K562 (cell line): Measurements from ENCODE around the gene ARHGEF7. TPM values are rescaled to one million over a fixed set of nuclear protein-coding genes. Genes with fewer than 3 reads are reported as not detected.

Experiments
- ATAC-seq: fragments of 200-7000 bp; cut with Tn5 transposase; 3 replicates; pipeline ENCODE4 v1.9.1; 2020; ENCODE audit warnings: moderate library complexity
- BruUV-seq: library from RNA; stranded (reverse); fragments of 400-500 nt; replicated peaks from 2 replicates; lab custom pipeline; 2021; lab: Mats Ljungman, UMichigan
- CTCF ChIA-PET: fragments of 300-600 bp; formaldehyde crosslinking; extraction: SDS; loops from one replicate; lab custom pipeline; 2021; ENCODE audit warnings: low intra/inter-chr PET ratio; lab: Yijun Ruan, JAX
- POLR2A ChIA-PET: fragments of 300-600, 350-650 bp; sonication (Branson Sonifier 250); formaldehyde crosslinking; extraction: SDS; loops from one replicate; lab custom pipeline; 2021; ENCODE audit warnings: antibody characterized with exemption, inconsistent platforms; lab: Yijun Ruan, JAX
- DNase-seq, 4 experiments: peaks; one replicate each; pipeline versions ENCODE4 v3.0.0 to v3.0.0-alpha.2; 2011 to 2018; ENCODE audit warnings: low spot score in 3 of 4, mixed read lengths in 3 of 4; ENCODE audit errors: extremely low read depth in 1 of 4
- FAIRE-seq: peaks from 2 replicates; lab custom pipeline; 2011; peaks lifted over from hg19 to GRCh38; lab: Jason Lieb, UNC
- H2AFZ ChIP-seq: 2 replicates; pipeline ENCODE4 v1.6.0; 2011; ENCODE audit warnings: low read depth, low read length, control low read depth, inconsistent platforms
- H3K27ac ChIP-seq: fragments of 200-600 bp; 3 replicates; pipeline ENCODE4 v1.8.0; 2011; ENCODE audit warnings: low read depth, mild to moderate bottlenecking, control low read depth, inconsistent platforms, low read length, moderate library complexity, mixed read lengths; ENCODE audit errors: extremely low read depth
- H3K27me3 ChIP-seq, 2 experiments: fragments of 300-600 bp in 1 of 2; 2 replicates in 1 of 2; 3 replicates in 1 of 2; pipeline versions ENCODE4 v1.6.0 to v1.8.0; 2011; ENCODE audit warnings: inconsistent platforms in 2 of 2, low read length in 2 of 2, mild to moderate bottlenecking in 1 of 2, mixed read lengths in 1 of 2, moderate library complexity in 1 of 2; ENCODE audit not compliant: control insufficient read depth in 2 of 2, insufficient read depth in 2 of 2
- H3K36me3 ChIP-seq: fragments of 300-600 bp; 3 replicates; pipeline ENCODE4 v1.8.0; 2011; ENCODE audit warnings: mild to moderate bottlenecking, low read length, inconsistent platforms; ENCODE audit not compliant: control insufficient read depth, insufficient read depth
- H3K4me1 ChIP-seq, 2 experiments: fragments of 200-600 bp in 1 of 2; replicated peaks in 1 of 2; 2 replicates in 1 of 2; 3 replicates in 1 of 2; pipeline versions ENCODE4 v1.5.1 to v1.8.0; 2011; ENCODE audit warnings: inconsistent platforms in 2 of 2, low read length in 2 of 2, mild to moderate bottlenecking in 1 of 2, mixed read lengths in 1 of 2, moderate library complexity in 1 of 2; ENCODE audit not compliant: control insufficient read depth in 2 of 2, insufficient read depth in 2 of 2
- H3K4me2 ChIP-seq: 2 replicates; pipeline ENCODE4 v1.6.1; 2011; ENCODE audit warnings: low read length, control low read depth, inconsistent platforms, mixed read lengths; ENCODE audit not compliant: insufficient read depth
- H3K4me3 ChIP-seq: fragments of 200-600 bp; sonication (generic), shearing (Covaris generic); 2 replicates; pipeline ENCODE4 v1.5.1; 2016; ENCODE audit warnings: control low read depth, inconsistent platforms
- H3K79me2 ChIP-seq: fragments of 200-600 bp; 3 replicates; pipeline ENCODE4 v1.8.0; 2011; ENCODE audit warnings: low read length, inconsistent platforms; ENCODE audit not compliant: control insufficient read depth, insufficient read depth
- H3K9ac ChIP-seq, 2 experiments: 2 replicates each; pipeline versions ENCODE4 v1.6.0 to v1.6.1; 2011; ENCODE audit warnings: low read depth in 2 of 2, low read length in 2 of 2, control low read depth in 1 of 2, inconsistent platforms in 1 of 2, mild to moderate bottlenecking in 1 of 2, mixed read lengths in 1 of 2; ENCODE audit not compliant: insufficient read depth in 1 of 2
- H3K9me1 ChIP-seq: one replicate; pipeline ENCODE4 v1.6.0; 2011; ENCODE audit warnings: inconsistent platforms, mild to moderate bottlenecking, low read length, moderate library complexity; ENCODE audit not compliant: control insufficient read depth, insufficient read depth
- H3K9me3 ChIP-seq: replicated peaks from 2 replicates; pipeline ENCODE4 v1.5.1; 2011; ENCODE audit warnings: low read depth, low read length, inconsistent platforms; ENCODE audit not compliant: control insufficient read depth, insufficient read depth
- H4K20me1 ChIP-seq: replicated peaks from 2 replicates; pipeline ENCODE4 v1.6.1; 2011; ENCODE audit warnings: low read length, inconsistent platforms, mixed read lengths; ENCODE audit not compliant: control insufficient read depth, insufficient read depth
- ATF1 ChIP-seq, 2 experiments: fragments of 450-650 bp in 1 of 2; IDR thresholded peaks; 2 replicates each; pipeline ENCODE4 v1.6.1; 2016; ENCODE audit warnings: missing compliant biosample characterization in 1 of 2, missing genetic modification characterization in 1 of 2
- BMI1 ChIP-seq: fragments of 150-350 bp; IDR thresholded peaks from 2 replicates; pipeline ENCODE4 v1.6.1; 2014; ENCODE audit warnings: low read length
- CHD2 ChIP-seq: IDR thresholded peaks from 2 replicates; pipeline ENCODE4 v1.6.1; 2011; ENCODE audit warnings: low read depth, low read length
- ETV6 ChIP-seq, 3 experiments: fragments of 150-350 bp in 1 of 3; sonication (generic) in 1 of 3; formaldehyde crosslinking in 1 of 3; IDR thresholded peaks; 2 replicates each; pipeline versions ENCODE4 v1.6.1 to v1.8.0; 2014 to 2022; ENCODE audit warnings: borderline replicate concordance in 2 of 3, low read depth in 2 of 3, antibody characterized with exemption in 1 of 3, low read length in 1 of 3, mild to moderate bottlenecking in 1 of 3, missing genetic modification reagents in 1 of 3
- FOXK1 ChIP-seq: sonication (generic); formaldehyde crosslinking; IDR thresholded peaks from 2 replicates; pipeline ENCODE4 v1.8.0; 2022; ENCODE audit warnings: missing genetic modification reagents, mild to moderate bottlenecking, borderline replicate concordance
- FUS ChIP-seq: fragments of 200-400 bp; formaldehyde crosslinking; optimal IDR thresholded peaks from 2 replicates; pipeline ENCODE3; 2017; ENCODE audit warnings: low read depth, low read length
- MCM3 ChIP-seq: fragments of 450-650 bp; IDR thresholded peaks from 2 replicates; pipeline ENCODE4 v1.6.1; 2016
- PHB ChIP-seq: fragments of 250-450 bp; sonication (Bioruptor Pico); IDR thresholded peaks from 2 replicates; pipeline ENCODE4 v1.5.0; 2021
- POU5F1 ChIP-seq: fragments of 150-350 bp; IDR thresholded peaks from 2 replicates; pipeline ENCODE4 v1.6.1; 2014; ENCODE audit warnings: borderline replicate concordance, low read length, low read depth, mild to moderate bottlenecking; ENCODE audit not compliant: partially characterized antibody
- STAT5B ChIP-seq: fragments of 250-450 bp; sonication (Bioruptor Pico); IDR thresholded peaks from 2 replicates; pipeline ENCODE4 v1.8.0; 2021; ENCODE audit warnings: mild to moderate bottlenecking, inconsistent platforms
- WGBS: fragments of 100-300 bp; shearing (Covaris generic); methylation state at CpG from one replicate; pipeline ENCODE4 v1.1.6; 2016; ENCODE audit warnings: low coverage, mixed read lengths; ENCODE audit not compliant: insufficient coverage; ENCODE audit errors: missing lambda C conversion rate; 5-methylcytosine and 5-hydroxymethylcytosine counted together
- in situ Hi-C: fragments of 300-500 bp; cut with MboI; formaldehyde crosslinking; loops from 4 replicates; pipeline ENCODE4 v1.15.0; 2018; ENCODE audit warnings: inconsistent platforms, mixed read lengths
- intact Hi-C: fragments of 100-400 bp; cut with micrococcal nuclease; formaldehyde crosslinking; loops from 2 replicates; pipeline ENCODE4 v1.14.2; 2022
- polyA plus RNA-seq, 8 experiments: library from polyadenylated mRNA; depleted of rRNA in 4 of 8; stranded (reverse) in 5 of 8; unstranded in 3 of 8; fragments of >200 nt; fragmentation: Nextera tagmentation in 2 of 8; fragmentation: Illumina TruSeq in 1 of 8; extraction: Ambion mirVana in 2 of 8; extraction: Trizol in 1 of 8; gene quantifications; 2 replicates each; pipeline versions ENCODE4 v1.2.1 to v1.2.3, GENCODE V29; 2011 to 2014; ENCODE audit warnings: inconsistent platforms in 1 of 8, missing spikeins in 1 of 8
- total RNA-seq, 7 experiments: library from RNA; depleted of rRNA in 6 of 7; stranded (reverse); fragments of >200 nt in 6 of 7; fragmentation: Illumina TruSeq in 2 of 7; extraction: Trizol in 2 of 7; gene quantifications; 2 replicates each; pipeline versions ENCODE4 v1.2.1 to v1.2.3, GENCODE V29; 2011 to 2021; ENCODE audit warnings: low replicate concordance in 1 of 7
- TF ChIP-seq, protein P1 (sequence below): sonication (generic); formaldehyde crosslinking; IDR thresholded peaks from 2 replicates; pipeline ENCODE4 v1.8.0; 2022; ENCODE audit warnings: mild to moderate bottlenecking, missing genetic modification reagents
- TF ChIP-seq, protein P2 (sequence below): sonication (generic); formaldehyde crosslinking; IDR thresholded peaks from 2 replicates; pipeline ENCODE4 v1.8.1; 2022; ENCODE audit warnings: missing genetic modification reagents
- TF ChIP-seq, protein P3 (sequence below): fragments of 250-450 bp; sonication (Bioruptor Pico); IDR thresholded peaks from 2 replicates; pipeline ENCODE4 v1.5.0; 2021; ENCODE audit warnings: mild to moderate bottlenecking, borderline replicate concordance
- TF ChIP-seq, protein P4 (sequence below): fragments of 450-650 bp; conservative IDR thresholded peaks from 2 replicates; pipeline ENCODE4 v1.6.1; 2016; ENCODE audit warnings: missing genetic modification characterization, low read depth, mild to moderate bottlenecking, missing compliant biosample characterization, moderate library complexity

Gene ARHGEF7
- total and polyA plus RNA-seq, 9 of the 15 experiments (the other 6 are each of a cell fraction or from before 2014, with no cell fraction given), result 2.1 to 26.8 (median 17.5) TPM

DNA sequence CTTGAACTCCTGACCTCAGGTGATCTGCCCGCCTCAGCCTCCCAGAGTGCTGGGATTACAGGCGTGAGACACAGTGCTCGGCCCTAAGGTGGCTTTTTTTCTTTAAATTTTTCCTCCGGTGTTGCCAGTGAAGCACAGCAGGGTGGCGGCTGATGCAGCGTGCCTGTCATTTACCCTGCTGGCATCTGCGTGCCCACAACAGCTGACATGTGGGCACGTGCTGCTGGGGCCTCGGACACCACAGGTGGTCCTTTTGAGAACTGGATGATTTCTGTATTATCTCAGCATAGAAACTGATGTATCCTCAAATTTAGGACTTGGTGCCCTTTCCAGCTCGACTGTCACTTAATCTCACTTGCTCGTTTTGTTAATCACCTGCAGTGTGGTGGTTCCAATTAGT, 174.1 kb downstream of the ARHGEF7 start (continued):
- TF ChIP-seq ETV6 (IDR thresholded peaks at IDR 0.05; ENCODE audit: borderline replicate concordance in 1 of 2, low read depth in 2 of 2, low read length in 1 of 2) (no peak), ETV6 (CRISPR knock-in tag; IDR thresholded peaks at IDR 0.05; ENCODE audit: borderline replicate concordance) (no peak), MCM3 (no peak), POU5F1 (no peak)

DNA sequence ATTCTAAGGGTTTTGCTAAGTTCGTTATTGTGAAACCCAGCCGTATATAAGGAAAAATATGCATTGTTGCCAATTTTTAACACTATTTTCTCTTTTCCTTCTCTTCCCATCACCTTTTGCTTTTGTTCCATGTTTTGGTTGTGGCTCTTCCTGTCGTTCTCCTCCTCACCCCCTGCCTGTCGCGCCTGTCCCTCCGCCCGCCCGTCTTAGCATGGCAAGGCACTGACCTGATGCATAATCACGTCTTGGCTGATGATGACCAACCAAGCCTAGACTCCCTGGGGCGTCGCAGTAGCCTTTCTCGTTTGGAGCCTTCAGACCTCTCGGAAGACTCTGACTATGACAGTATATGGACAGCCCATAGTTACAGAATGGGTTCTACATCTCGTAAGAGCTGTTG, 176.8 kb downstream of the ARHGEF7 start:
- ChIA-PET POLR2A (no interaction called here), CTCF (no interaction called here)
- Histone ChIP-seq H3K9ac (no peak overlapping the region), H3K36me3 (peaks cover 23% of the 10 kb centered on the region; the same call in 2 of the 3 replicates), H3K4me3 (no peak overlapping the region), H3K27ac (no peak overlapping the region), H2AFZ (no peak overlapping the region), H4K20me1 (no peaks in the 10 kb centered on the region; the same call in 1 of the 2 replicates), H3K9me1 (no peaks in the 10 kb centered on the region), H3K4me1 (no peaks in the 10 kb centered on the region; a peak in 1 of 5 replicates), H3K79me2 (no peaks in the 10 kb centered on the region), H3K9me3 (no peaks in the 10 kb centered on the region), H3K27me3 (no peaks in the 10 kb centered on the region), H3K4me2 (no peak overlapping the region)
- in situ Hi-C loops (no loop called here), intact Hi-C loops (no loop called here)
- WGBS, result 86% methylated on average over 9 of the region's 14 CpGs
- DNase-seq (no peak), ATAC-seq (no peak), FAIRE-seq (no peak)
- no TSS peak for BruUV-seq
- no peak for TF ChIP-seq STAT5B (CRISPR knock-in tag)
- TF ChIP-seq FOXK1 (CRISPR knock-in tag), result no peak
- no peak for TF ChIP-seq PHB (CRISPR knock-in tag)
- no peak for TF ChIP-seq BMI1
- no peak for TF ChIP-seq CHD2
- no peak for TF ChIP-seq ATF1 (CRISPR knock-in tag; IDR thresholded peaks at IDR 0.05)
- no peak for TF ChIP-seq ATF1 (tag; IDR thresholded peaks at IDR 0.05)
- TF ChIP-seq, protein P1, sequence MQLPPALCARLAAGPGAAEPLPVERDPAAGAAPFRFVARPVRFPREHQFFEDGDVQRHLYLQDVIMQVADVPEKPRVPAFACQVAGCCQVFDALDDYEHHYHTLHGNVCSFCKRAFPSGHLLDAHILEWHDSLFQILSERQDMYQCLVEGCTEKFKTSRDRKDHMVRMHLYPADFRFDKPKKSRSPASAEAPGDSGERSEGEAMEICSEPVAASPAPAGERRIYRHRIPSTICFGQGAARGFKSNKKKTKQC (CRISPR knock-in tag), result no peak
- TF ChIP-seq FUS, result no peak
- TF ChIP-seq, protein P2, sequence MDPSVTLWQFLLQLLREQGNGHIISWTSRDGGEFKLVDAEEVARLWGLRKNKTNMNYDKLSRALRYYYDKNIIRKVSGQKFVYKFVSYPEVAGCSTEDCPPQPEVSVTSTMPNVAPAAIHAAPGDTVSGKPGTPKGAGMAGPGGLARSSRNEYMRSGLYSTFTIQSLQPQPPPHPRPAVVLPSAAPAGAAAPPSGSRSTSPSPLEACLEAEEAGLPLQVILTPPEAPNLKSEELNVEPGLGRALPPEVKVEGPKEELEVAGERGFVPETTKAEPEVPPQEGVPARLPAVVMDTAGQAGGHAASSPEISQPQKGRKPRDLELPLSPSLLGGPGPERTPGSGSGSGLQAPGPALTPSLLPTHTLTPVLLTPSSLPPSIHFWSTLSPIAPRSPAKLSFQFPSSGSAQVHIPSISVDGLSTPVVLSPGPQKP (CRISPR knock-in tag), result no peak
- TF ChIP-seq, protein P3, sequence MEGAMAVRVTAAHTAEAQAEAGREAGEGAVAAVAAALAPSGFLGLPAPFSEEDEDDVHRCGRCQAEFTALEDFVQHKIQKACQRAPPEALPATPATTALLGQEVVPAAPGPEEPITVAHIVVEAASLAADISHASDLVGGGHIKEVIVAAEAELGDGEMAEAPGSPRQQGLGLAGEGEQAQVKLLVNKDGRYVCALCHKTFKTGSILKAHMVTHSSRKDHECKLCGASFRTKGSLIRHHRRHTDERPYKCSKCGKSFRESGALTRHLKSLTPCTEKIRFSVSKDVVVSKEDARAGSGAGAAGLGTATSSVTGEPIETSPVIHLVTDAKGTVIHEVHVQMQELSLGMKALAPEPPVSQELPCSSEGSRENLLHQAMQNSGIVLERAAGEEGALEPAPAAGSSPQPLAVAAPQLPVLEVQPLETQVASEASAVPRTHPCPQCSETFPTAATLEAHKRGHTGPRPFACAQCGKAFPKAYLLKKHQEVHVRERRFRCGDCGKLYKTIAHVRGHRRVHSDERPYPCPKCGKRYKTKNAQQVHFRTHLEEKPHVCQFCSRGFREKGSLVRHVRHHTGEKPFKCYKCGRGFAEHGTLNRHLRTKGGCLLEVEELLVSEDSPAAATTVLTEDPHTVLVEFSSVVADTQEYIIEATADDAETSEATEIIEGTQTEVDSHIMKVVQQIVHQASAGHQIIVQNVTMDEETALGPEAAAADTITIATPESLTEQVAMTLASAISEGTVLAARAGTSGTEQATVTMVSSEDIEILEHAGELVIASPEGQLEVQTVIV, result no peak
- TF ChIP-seq, protein P4, sequence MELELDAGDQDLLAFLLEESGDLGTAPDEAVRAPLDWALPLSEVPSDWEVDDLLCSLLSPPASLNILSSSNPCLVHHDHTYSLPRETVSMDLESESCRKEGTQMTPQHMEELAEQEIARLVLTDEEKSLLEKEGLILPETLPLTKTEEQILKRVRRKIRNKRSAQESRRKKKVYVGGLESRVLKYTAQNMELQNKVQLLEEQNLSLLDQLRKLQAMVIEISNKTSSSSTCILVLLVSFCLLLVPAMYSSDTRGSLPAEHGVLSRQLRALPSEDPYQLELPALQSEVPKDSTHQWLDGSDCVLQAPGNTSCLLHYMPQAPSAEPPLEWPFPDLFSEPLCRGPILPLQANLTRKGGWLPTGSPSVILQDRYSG, result no peak
